ENCODE measurements around the gene SDK2. TPM values are rescaled to one million over a fixed set of nuclear protein-coding genes. Genes with fewer than 3 reads are reported as not detected.

SDK2 gene
- total and polyA plus RNA-seq, 9 of the 15 experiments (the other 6 are each of a cell fraction or from before 2014, with no cell fraction given): 0.04 TPM; not detected in 8

DNA sequence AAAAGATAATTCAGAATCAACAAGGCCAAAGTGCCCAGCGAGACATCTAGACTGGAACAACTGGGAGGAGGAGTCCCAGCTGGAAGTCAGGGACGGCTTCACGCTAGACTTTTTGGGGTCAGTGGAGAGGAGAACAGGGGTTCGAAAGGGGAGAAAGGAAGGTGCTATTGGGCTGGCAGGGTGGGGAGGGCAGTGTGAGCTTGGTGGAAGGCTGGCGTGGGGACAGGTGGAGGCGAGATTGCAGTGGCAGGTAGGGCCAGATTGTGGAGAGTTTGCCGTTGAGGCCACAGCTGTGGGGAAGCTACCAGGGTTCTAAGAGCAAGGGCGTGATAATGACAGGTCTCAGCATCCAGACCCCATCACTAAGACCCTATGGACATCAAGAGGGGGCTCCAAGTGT lies 10.5 kb downstream of the SDK2 start:
- ChIA-PET CTCF (ENCODE audit: low intra/inter-chr PET ratio) (no interaction called here), POLR2A (interaction anchor here (0.5 kb wide), 1 partner anchor 159 kb away, joined by 3 read pairs; no protein-coding TSS in a partner anchor)
- no peaks in the 10 kb centered on the region for H3K79me2 ChIP-seq (ENCODE audit: control insufficient read depth, insufficient read depth, low read length)
- H3K9me3 ChIP-seq (replicated peaks; ENCODE audit: control insufficient read depth, insufficient read depth, low read depth, low read length): no peaks in the 10 kb centered on the region
- H3K9me1 ChIP-seq (ENCODE audit: control insufficient read depth, insufficient read depth, low read length): no peaks in the 10 kb centered on the region
- peaks cover 0 to 20% of the 10 kb centered on the region in 2 experiments; a peak in 1 of 5 replicates for H3K27me3 ChIP-seq (ENCODE audit: control insufficient read depth in 2 of 2, insufficient read depth in 2 of 2, low read length in 2 of 2)
- H3K27ac ChIP-seq (ENCODE audit: extremely low read depth, low read depth, low read length): no peak overlapping the region
- ATAC-seq (no peak), FAIRE-seq (no peak), DNase-seq (ENCODE audit: extremely low read depth in 1 of 4, low spot score in 3 of 4) (no peak)
- H2AFZ ChIP-seq (ENCODE audit: low read depth, low read length): no peak overlapping the region
- H3K36me3 ChIP-seq (ENCODE audit: control insufficient read depth, insufficient read depth, low read length): no peaks in the 10 kb centered on the region
- in situ Hi-C loops (cut with MboI): no loop called here
- intact Hi-C loops (cut with micrococcal nuclease): no loop called here
- no peak overlapping the region for H3K4me3 ChIP-seq
- BruUV-seq (replicated peaks): no TSS peak
- 0% methylated on average over 7 of the region's 8 CpGs for WGBS (ENCODE audit: insufficient coverage, low coverage, missing lambda C conversion rate)
- no peaks in the 10 kb centered on the region for H3K4me1 ChIP-seq (replicated peaks in 1 of 2; ENCODE audit: control insufficient read depth in 2 of 2, insufficient read depth in 2 of 2, low read length in 2 of 2)
- peaks cover 7% of the 10 kb centered on the region; the same call in 1 of the 2 replicates for H4K20me1 ChIP-seq (replicated peaks; ENCODE audit: control insufficient read depth, insufficient read depth, low read length)
- no peak overlapping the region for H3K4me2 ChIP-seq (ENCODE audit: insufficient read depth, low read length)
- H3K9ac ChIP-seq (ENCODE audit: insufficient read depth in 1 of 2, low read depth in 2 of 2, low read length in 2 of 2): no peak overlapping the region
- no peak for TF ChIP-seq SAFB (IDR thresholded peaks at IDR 0.05; ENCODE audit: borderline replicate concordance, low read depth, low read length)
- TF ChIP-seq, protein P1, sequence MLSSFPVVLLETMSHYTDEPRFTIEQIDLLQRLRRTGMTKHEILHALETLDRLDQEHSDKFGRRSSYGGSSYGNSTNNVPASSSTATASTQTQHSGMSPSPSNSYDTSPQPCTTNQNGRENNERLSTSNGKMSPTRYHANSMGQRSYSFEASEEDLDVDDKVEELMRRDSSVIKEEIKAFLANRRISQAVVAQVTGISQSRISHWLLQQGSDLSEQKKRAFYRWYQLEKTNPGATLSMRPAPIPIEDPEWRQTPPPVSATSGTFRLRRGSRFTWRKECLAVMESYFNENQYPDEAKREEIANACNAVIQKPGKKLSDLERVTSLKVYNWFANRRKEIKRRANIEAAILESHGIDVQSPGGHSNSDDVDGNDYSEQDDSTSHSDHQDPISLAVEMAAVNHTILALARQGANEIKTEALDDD (IDR thresholded peaks at IDR 0.05): no peak

DNA sequence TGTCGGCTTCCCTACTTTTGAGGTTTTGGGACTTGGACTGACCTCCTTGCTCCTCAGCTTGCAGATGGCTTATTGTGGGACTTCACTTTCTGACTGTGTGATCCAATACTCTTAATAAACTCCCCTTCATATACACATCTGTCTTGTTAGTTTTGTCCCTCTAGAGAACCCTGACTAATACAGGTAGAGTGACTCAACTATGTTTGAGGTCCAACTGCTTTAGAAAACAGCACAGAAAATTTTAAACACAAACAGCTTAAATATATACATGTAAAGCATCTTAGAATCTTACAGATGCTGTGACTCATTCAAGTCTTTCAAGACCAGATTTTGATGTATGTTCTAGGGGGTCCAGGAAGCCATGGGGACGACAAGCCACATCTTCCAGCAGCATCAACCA lies 11.7 kb downstream of the SDK2 start:
- in situ Hi-C loops (cut with MboI) (no loop called here), intact Hi-C loops (cut with micrococcal nuclease) (no loop called here)
- TF ChIP-seq BRD4 (IDR thresholded peaks at IDR 0.05): no peak
- TF ChIP-seq ESRRB (CRISPR knock-in tag; IDR thresholded peaks at IDR 0.05; ENCODE audit: borderline replicate concordance): no peak
- TF ChIP-seq, protein P2, sequence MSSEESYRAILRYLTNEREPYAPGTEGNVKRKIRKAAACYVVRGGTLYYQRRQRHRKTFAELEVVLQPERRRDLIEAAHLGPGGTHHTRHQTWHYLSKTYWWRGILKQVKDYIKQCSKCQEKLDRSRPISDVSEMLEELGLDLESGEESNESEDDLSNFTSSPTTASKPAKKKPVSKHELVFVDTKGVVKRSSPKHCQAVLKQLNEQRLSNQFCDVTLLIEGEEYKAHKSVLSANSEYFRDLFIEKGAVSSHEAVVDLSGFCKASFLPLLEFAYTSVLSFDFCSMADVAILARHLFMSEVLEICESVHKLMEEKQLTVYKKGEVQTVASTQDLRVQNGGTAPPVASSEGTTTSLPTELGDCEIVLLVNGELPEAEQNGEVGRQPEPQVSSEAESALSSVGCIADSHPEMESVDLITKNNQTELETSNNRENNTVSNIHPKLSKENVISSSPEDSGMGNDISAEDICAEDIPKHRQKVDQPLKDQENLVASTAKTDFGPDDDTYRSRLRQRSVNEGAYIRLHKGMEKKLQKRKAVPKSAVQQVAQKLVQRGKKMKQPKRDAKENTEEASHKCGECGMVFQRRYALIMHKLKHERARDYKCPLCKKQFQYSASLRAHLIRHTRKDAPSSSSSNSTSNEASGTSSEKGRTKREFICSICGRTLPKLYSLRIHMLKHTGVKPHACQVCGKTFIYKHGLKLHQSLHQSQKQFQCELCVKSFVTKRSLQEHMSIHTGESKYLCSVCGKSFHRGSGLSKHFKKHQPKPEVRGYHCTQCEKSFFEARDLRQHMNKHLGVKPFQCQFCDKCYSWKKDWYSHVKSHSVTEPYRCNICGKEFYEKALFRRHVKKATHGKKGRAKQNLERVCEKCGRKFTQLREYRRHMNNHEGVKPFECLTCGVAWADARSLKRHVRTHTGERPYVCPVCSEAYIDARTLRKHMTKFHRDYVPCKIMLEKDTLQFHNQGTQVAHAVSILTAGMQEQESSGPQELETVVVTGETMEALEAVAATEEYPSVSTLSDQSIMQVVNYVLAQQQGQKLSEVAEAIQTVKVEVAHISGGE (CRISPR knock-in tag; IDR thresholded peaks at IDR 0.05): no peak
- no peak overlapping the region for H3K4me2 ChIP-seq (ENCODE audit: insufficient read depth, low read length)
- no peaks in the 10 kb centered on the region for H3K9me1 ChIP-seq (ENCODE audit: control insufficient read depth, insufficient read depth, low read length)
- no peaks in the 10 kb centered on the region for H3K4me1 ChIP-seq (replicated peaks in 1 of 2; ENCODE audit: control insufficient read depth in 2 of 2, insufficient read depth in 2 of 2, low read length in 2 of 2)
- no peak overlapping the region for H3K27ac ChIP-seq (ENCODE audit: extremely low read depth, low read depth, low read length)
- no peak for DNase-seq (ENCODE audit: extremely low read depth in 1 of 4, low spot score in 3 of 4)
- H3K27me3 ChIP-seq (ENCODE audit: control insufficient read depth in 2 of 2, insufficient read depth in 2 of 2, low read length in 2 of 2): peaks cover 0 to 20% of the 10 kb centered on the region in 2 experiments; a peak in 1 of 5 replicates
- no peak overlapping the region for H3K9ac ChIP-seq (ENCODE audit: insufficient read depth in 1 of 2, low read depth in 2 of 2, low read length in 2 of 2)
- BruUV-seq (replicated peaks): no TSS peak
- ChIA-PET CTCF (ENCODE audit: low intra/inter-chr PET ratio) (no interaction called here), POLR2A (interaction anchor here (0.6 to 1.2 kb wide), 4 partner anchors 8 to 328 kb away, joined by 3 to 5 read pairs (median 4); no protein-coding TSS in a partner anchor)
- no peaks in the 10 kb centered on the region for H3K36me3 ChIP-seq (ENCODE audit: control insufficient read depth, insufficient read depth, low read length)
- no peak for ATAC-seq
- no peaks in the 10 kb centered on the region for H3K79me2 ChIP-seq (ENCODE audit: control insufficient read depth, insufficient read depth, low read length)
- no peak for FAIRE-seq
- H3K4me3 ChIP-seq: no peak overlapping the region
- peaks cover 7% of the 10 kb centered on the region; the same call in 1 of the 2 replicates for H4K20me1 ChIP-seq (replicated peaks; ENCODE audit: control insufficient read depth, insufficient read depth, low read length)
- 0% methylated on average over 2 of the region's 2 CpGs for WGBS (ENCODE audit: insufficient coverage, low coverage, missing lambda C conversion rate)
- H3K9me3 ChIP-seq (replicated peaks; ENCODE audit: control insufficient read depth, insufficient read depth, low read depth, low read length): no peaks in the 10 kb centered on the region
- H2AFZ ChIP-seq (ENCODE audit: low read depth, low read length): no peak overlapping the region

Data from K562 (cell line).